Erythroblast (primary cell): Measurements from ENCODE around the gene RAD51AP1.

Experiments
- GATA1 ChIP-seq: IDR thresholded peaks from 2 replicates; pipeline ENCODE4 v1.6.1; 2011; ENCODE audit warnings: low read depth, mild to moderate bottlenecking, control low read depth, low read length, moderate library complexity
- POLR2A ChIP-seq: IDR thresholded peaks from 2 replicates; pipeline ENCODE4 v1.6.1; 2011; ENCODE audit warnings: mild to moderate bottlenecking, low read length

- TF ChIP-seq POLR2A (no peak), GATA1 (no peak)
These were observed 629 bp downstream of the RAD51AP1 start for GRCh38 chr12:4539167-4539870.
